BLaER1 treated with 17β-estradiol and CSF1 and Interleukin-3, amounts not matched to agents 10 nM and 100 nM (cell line): ENCODE results near the gene TMEM63A.

Experiments
- H3K27ac ChIP-seq, 11 experiments: shearing (Covaris generic); formaldehyde crosslinking; 2 replicates each; pipeline ENCODE4 v1.8.1; 2022
- H3K27me3 ChIP-seq, 11 experiments: shearing (Covaris generic); formaldehyde crosslinking; 2 replicates each; pipeline ENCODE4 v1.8.1; 2022
- H3K36me3 ChIP-seq, 11 experiments: shearing (Covaris generic); formaldehyde crosslinking; 2 replicates each; pipeline ENCODE4 v1.8.1; 2022
- H3K4me1 ChIP-seq, 10 experiments: shearing (Covaris generic); formaldehyde crosslinking; 2 replicates each; pipeline ENCODE4 v1.8.1; 2022
- H3K4me2 ChIP-seq, 11 experiments: shearing (Covaris generic); formaldehyde crosslinking; 2 replicates each; pipeline ENCODE4 v1.8.1; 2022
- H3K4me3 ChIP-seq, 10 experiments: shearing (Covaris generic); formaldehyde crosslinking; 2 replicates each; pipeline ENCODE4 v1.8.1; 2022
- H3K9ac ChIP-seq, 11 experiments: shearing (Covaris generic); formaldehyde crosslinking; 2 replicates each; pipeline ENCODE4 v1.8.1; 2022
- H3K9me3 ChIP-seq, 11 experiments: shearing (Covaris generic); formaldehyde crosslinking; replicated peaks in 1 of 11; 2 replicates each; pipeline ENCODE4 v1.8.1; 2022
- H4K20me1 ChIP-seq, 11 experiments: shearing (Covaris generic); formaldehyde crosslinking; 2 replicates each; pipeline ENCODE4 v1.8.1; 2022
- Cebpa-rat ChIP-seq, 11 experiments: shearing (Covaris generic); IDR thresholded peaks; 2 replicates each; pipeline ENCODE4 v1.8.1; 2022

The TMEM63A gene

GRCh38 chr1:225828706-225829345 is 53.4 kb downstream of the TMEM63A start:
- Histone ChIP-seq H3K4me2 (no peak overlapping the region), H4K20me1 (no peaks in the 10 kb centered on the region), H3K9ac (no peak overlapping the region), H3K27ac (no peak overlapping the region), H3K9me3 (no peaks in the 10 kb centered on the region), H3K27me3 (no peaks in the 10 kb centered on the region), H3K4me3 (no peak overlapping the region), H3K4me1 (peaks cover 0 to 26% (median 0%) of the 10 kb centered on the region in 10 experiments; a peak in 7 of 20 replicates), H3K36me3 (peaks cover 0 to 19% (median 5%) of the 10 kb centered on the region in 11 experiments; a peak in 6 of 22 replicates)
- TF ChIP-seq Cebpa-rat (IDR thresholded peaks at IDR 0.05), result no peak

- peaks cover 0 to 26% (median 0%) of the 10 kb centered on the region in 10 experiments; a peak in 7 of 20 replicates for H3K4me1 ChIP-seq
- H3K9me3 ChIP-seq, result no peaks in the 10 kb centered on the region
- H3K27me3 ChIP-seq, result no peaks in the 10 kb centered on the region
- no peak overlapping the region for H3K9ac ChIP-seq
- H3K4me3 ChIP-seq, result no peak overlapping the region
- no peak overlapping the region; a peak in 1 of 22 replicates for H3K4me2 ChIP-seq
- TF ChIP-seq Cebpa-rat (IDR thresholded peaks at IDR 0.05), result no peak
- H3K27ac ChIP-seq, result no peak overlapping the region
- H4K20me1 ChIP-seq, result no peaks in the 10 kb centered on the region
- H3K36me3 ChIP-seq, result peaks cover 0 to 6% (median 3%) of the 10 kb centered on the region in 11 experiments; a peak in 5 of 22 replicates
Observed at GRCh38 chr1:225827076-225827475, 55.1 kb downstream of the TMEM63A start.

- Histone ChIP-seq H3K4me2 (peak overlapping the region in 3 of 11 experiments; percentile 69 to 76 (median 70); a peak in 6 of 22 replicates), H3K27ac (peak overlapping the region in 1 of 11 experiments; percentile 32; a peak in 1 of 22 replicates)
- no peak for TF ChIP-seq Cebpa-rat (IDR thresholded peaks at IDR 0.05)
Observed at GRCh38 chr1:225825607-225826007, 56.6 kb downstream of the TMEM63A start.

GRCh38 chr1:225825078-225825477 is 57.1 kb downstream of the TMEM63A start:
- Histone ChIP-seq H3K4me1 (peaks cover 0 to 26% (median 0%) of the 10 kb centered on the region in 10 experiments; a peak in 7 of 20 replicates), H3K27me3 (no peaks in the 10 kb centered on the region), H3K9ac (peak overlapping the region in 1 of 11 experiments; percentile 15; a peak in 1 of 22 replicates), H3K4me3 (no peak overlapping the region), H4K20me1 (no peaks in the 10 kb centered on the region), H3K27ac (0 out of 22 replicates have a peak overlapping the region, but pooled peaks of 1 of the 11 experiments have one; percentile 32), H3K36me3 (no peaks in the 10 kb centered on the region), H3K4me2 (peak overlapping the region in 3 of 11 experiments; percentile 69 to 76 (median 70); a peak in 6 of 22 replicates), H3K9me3 (no peaks in the 10 kb centered on the region)
- TF ChIP-seq Cebpa-rat (IDR thresholded peaks at IDR 0.05), result no peak

More at GRCh38 chr1:225825607-225826007, 56.6 kb downstream of the TMEM63A start:
- Histone ChIP-seq H3K9ac (peak overlapping the region in 2 of 11 experiments; percentile 0 to 15; a peak in 1 of 22 replicates), H3K4me3 (no peak overlapping the region), H3K9me3 (no peaks in the 10 kb centered on the region), H3K4me1 (peaks cover 0 to 26% (median 0%) of the 10 kb centered on the region in 10 experiments; a peak in 7 of 20 replicates), H4K20me1 (no peaks in the 10 kb centered on the region), H3K27me3 (no peaks in the 10 kb centered on the region), H3K36me3 (no peaks in the 10 kb centered on the region)

- no peak overlapping the region for H3K9ac ChIP-seq
- H4K20me1 ChIP-seq, result no peaks in the 10 kb centered on the region
- no peak overlapping the region for H3K27ac ChIP-seq
- H3K4me1 ChIP-seq, result peaks cover 0 to 26% (median 0%) of the 10 kb centered on the region in 10 experiments; a peak in 7 of 20 replicates
- H3K27me3 ChIP-seq, result no peaks in the 10 kb centered on the region
- no peaks in the 10 kb centered on the region for H3K9me3 ChIP-seq
- no peak for TF ChIP-seq Cebpa-rat (IDR thresholded peaks at IDR 0.05)
- no peak overlapping the region for H3K4me3 ChIP-seq
- no peaks in the 10 kb centered on the region for H3K36me3 ChIP-seq
- no peak overlapping the region for H3K4me2 ChIP-seq
Observed at GRCh38 chr1:225824533-225824941, 57.6 kb downstream of the TMEM63A start.

GRCh38 chr1:225823811-225824261 is 58.3 kb downstream of the TMEM63A start:
- no peaks in the 10 kb centered on the region for H3K9me3 ChIP-seq
- peaks cover 0 to 26% (median 0%) of the 10 kb centered on the region in 10 experiments; a peak in 7 of 20 replicates for H3K4me1 ChIP-seq
- H3K36me3 ChIP-seq, result no peaks in the 10 kb centered on the region
- no peak overlapping the region for H3K4me3 ChIP-seq
- no peaks in the 10 kb centered on the region for H3K27me3 ChIP-seq
- no peak overlapping the region for H3K9ac ChIP-seq
- no peak overlapping the region for H3K4me2 ChIP-seq
- H4K20me1 ChIP-seq, result no peaks in the 10 kb centered on the region
- TF ChIP-seq Cebpa-rat (IDR thresholded peaks at IDR 0.05), result no peak
- no peak overlapping the region for H3K27ac ChIP-seq

- Histone ChIP-seq H3K36me3 (no peaks in the 10 kb centered on the region), H3K27me3 (no peaks in the 10 kb centered on the region), H3K9ac (no peak overlapping the region), H4K20me1 (no peaks in the 10 kb centered on the region), H3K4me3 (no peak overlapping the region), H3K4me1 (peaks cover 2 to 31% (median 4%) of the 10 kb centered on the region in 10 experiments), H3K4me2 (no peak overlapping the region), H3K27ac (no peak overlapping the region), H3K9me3 (no peaks in the 10 kb centered on the region)
- TF ChIP-seq Cebpa-rat (IDR thresholded peaks at IDR 0.05), result no peak
Observed at GRCh38 chr1:225822655-225823403, 59.4 kb downstream of the TMEM63A start.

- no peak overlapping the region for H3K4me2 ChIP-seq
- H3K27ac ChIP-seq, result no peak overlapping the region
- H3K9me3 ChIP-seq, result no peaks in the 10 kb centered on the region
- no peaks in the 10 kb centered on the region for H4K20me1 ChIP-seq
- peaks cover 9 to 24% (median 13%) of the 10 kb centered on the region in 10 experiments for H3K4me1 ChIP-seq
- no peak for TF ChIP-seq Cebpa-rat (IDR thresholded peaks at IDR 0.05)
- no peaks in the 10 kb centered on the region for H3K27me3 ChIP-seq
- H3K36me3 ChIP-seq, result no peaks in the 10 kb centered on the region
- no peak overlapping the region for H3K9ac ChIP-seq
- no peak overlapping the region for H3K4me3 ChIP-seq
Observed at GRCh38 chr1:225820522-225821120, 61.6 kb downstream of the TMEM63A start.
